H9 (cell line): ENCODE results near the gene FXN. TPM values are rescaled to one million over a fixed set of nuclear protein-coding genes. Genes with fewer than 3 reads are reported as not detected.

ENCODE experiments used
- DNase-seq: peaks from one replicate; pipeline ENCODE4 v3.0.0-alpha.2; 2017
- H2AFZ ChIP-seq: one replicate; pipeline ENCODE4 v1.6.1; 2013; ENCODE audit warnings: mild to moderate bottlenecking, low read length, control low read depth, moderate library complexity
- H2AK5ac ChIP-seq: 2 replicates; pipeline ENCODE4 v1.6.1; 2013; ENCODE audit warnings: low read length, control low read depth, mixed read lengths; ENCODE audit not compliant: insufficient read length
- H2BK120ac ChIP-seq: one replicate; pipeline ENCODE4 v1.6.1; 2013; ENCODE audit warnings: low read depth, mild to moderate bottlenecking, low read length, control low read depth, inconsistent platforms; ENCODE audit not compliant: poor library complexity, severe bottlenecking
- H2BK12ac ChIP-seq: 2 replicates; pipeline ENCODE4 v1.6.1; 2013; ENCODE audit warnings: low read length, control low read depth, mixed read lengths, low read depth; ENCODE audit not compliant: insufficient read length
- H2BK15ac ChIP-seq: 2 replicates; pipeline ENCODE4 v1.6.1; 2013; ENCODE audit warnings: low read depth, low read length, control low read depth
- H2BK20ac ChIP-seq: one replicate; pipeline ENCODE4 v1.6.1; 2013; ENCODE audit warnings: low read depth, mild to moderate bottlenecking, low read length, control low read depth, inconsistent platforms; ENCODE audit not compliant: poor library complexity, severe bottlenecking
- H2BK5ac ChIP-seq: 2 replicates; pipeline ENCODE4 v1.6.1; 2013; ENCODE audit warnings: low read length, control low read depth, mixed read lengths; ENCODE audit not compliant: insufficient read length
- H3K14ac ChIP-seq: 2 replicates; pipeline ENCODE4 v1.6.1; 2013; ENCODE audit warnings: low read length, control low read depth; ENCODE audit not compliant: insufficient read depth
- H3K18ac ChIP-seq: 2 replicates; pipeline ENCODE4 v1.6.1; 2013; ENCODE audit warnings: low read depth, mild to moderate bottlenecking, mixed read lengths, low read length, control low read depth; ENCODE audit not compliant: insufficient read length
- H3K23ac ChIP-seq: 2 replicates; pipeline ENCODE4 v1.6.1; 2013; ENCODE audit warnings: low read length, control low read depth, mixed read lengths, low read depth; ENCODE audit not compliant: insufficient read length
- H3K23me2 ChIP-seq: 2 replicates; pipeline ENCODE4 v1.6.1; 2013; ENCODE audit warnings: low read depth, mild to moderate bottlenecking, mixed read lengths, low read length, control low read depth; ENCODE audit not compliant: insufficient read length, poor library complexity, severe bottlenecking
- H3K27ac ChIP-seq: 2 replicates; pipeline ENCODE4 v1.5.1; 2013; ENCODE audit warnings: low read length, control low read depth, mixed read lengths, low read depth; ENCODE audit not compliant: insufficient read length
- H3K27me3 ChIP-seq: 2 replicates; pipeline ENCODE4 v1.6.1; 2013; ENCODE audit warnings: low read length, control low read depth, inconsistent platforms; ENCODE audit not compliant: insufficient read depth
- H3K4ac ChIP-seq: 2 replicates; pipeline ENCODE4 v1.6.1; 2013; ENCODE audit warnings: low read depth, mild to moderate bottlenecking, control low read depth, inconsistent platforms, low read length, moderate library complexity
- H3K4me1 ChIP-seq: 2 replicates; pipeline ENCODE4 v1.6.1; 2013; ENCODE audit warnings: low read length, control low read depth, inconsistent platforms; ENCODE audit not compliant: insufficient read depth
- H3K4me2 ChIP-seq: 2 replicates; pipeline ENCODE4 v1.6.1; 2013; ENCODE audit warnings: low read length, control low read depth, mixed read lengths; ENCODE audit not compliant: insufficient read length, insufficient read depth
- H3K56ac ChIP-seq: 2 replicates; pipeline ENCODE4 v1.6.1; 2013; ENCODE audit warnings: low read depth, mild to moderate bottlenecking, mixed read lengths, low read length, control low read depth; ENCODE audit not compliant: insufficient read length
- H3K79me1 ChIP-seq: 2 replicates; pipeline ENCODE4 v1.6.1; 2013; ENCODE audit warnings: low read depth, mild to moderate bottlenecking, moderate library complexity, low read length, control low read depth, inconsistent platforms; ENCODE audit not compliant: insufficient read depth, poor library complexity, severe bottlenecking
- H3K79me2 ChIP-seq: 2 replicates; pipeline ENCODE4 v1.6.1; 2013; ENCODE audit warnings: low read length, control low read depth, inconsistent platforms; ENCODE audit not compliant: insufficient read depth
- H3K9ac ChIP-seq: 2 replicates; pipeline ENCODE4 v1.6.1; 2013; ENCODE audit warnings: low read length, control low read depth, mixed read lengths; ENCODE audit not compliant: insufficient read length; ENCODE audit errors: extremely low read depth
- H3K9me3 ChIP-seq: one replicate; pipeline ENCODE4 v1.6.1; 2013; ENCODE audit warnings: low read depth, low read length, inconsistent platforms; ENCODE audit not compliant: control insufficient read depth
- H3T11ph ChIP-seq: one replicate; pipeline ENCODE4 v1.6.1; 2013; ENCODE audit warnings: mild to moderate bottlenecking, low read length, control low read depth, inconsistent platforms
- H4K20me1 ChIP-seq: one replicate; pipeline ENCODE4 v1.6.1; 2013; ENCODE audit not compliant: control insufficient read depth, insufficient read length, insufficient read depth
- H4K5ac ChIP-seq: 2 replicates; pipeline ENCODE4 v1.6.1; 2013; ENCODE audit warnings: low read depth, mild to moderate bottlenecking, mixed read lengths, low read length, control low read depth; ENCODE audit not compliant: insufficient read length
- H4K8ac ChIP-seq: replicated peaks from 2 replicates; pipeline ENCODE4 v1.6.1; 2013; ENCODE audit warnings: low read length, control low read depth, mixed read lengths, low read depth; ENCODE audit not compliant: insufficient read length
- H4K91ac ChIP-seq: 2 replicates; pipeline ENCODE4 v1.6.1; 2013; ENCODE audit warnings: low read depth, mild to moderate bottlenecking, moderate library complexity, mixed read lengths, low read length, control low read depth; ENCODE audit not compliant: insufficient read length
- H3K27ac Mint-ChIP-seq, 3 experiments: 2 replicates in 2 of 3; 3 replicates in 1 of 3; pipeline ENCODE4 v1.8.0; 2020 to 2021; ENCODE audit warnings: mixed read lengths in 3 of 3, mild to moderate bottlenecking in 1 of 3, moderate library complexity in 1 of 3
- H3K27me3 Mint-ChIP-seq: 2 replicates; pipeline ENCODE4 v1.8.0; 2021; ENCODE audit warnings: low read depth, mild to moderate bottlenecking, moderate library complexity, mixed read lengths
- H3K36me3 Mint-ChIP-seq, 3 experiments: 2 replicates in 2 of 3; 3 replicates in 1 of 3; pipeline ENCODE4 v1.8.0; 2020 to 2021; ENCODE audit warnings: low read depth in 3 of 3, mixed read lengths in 3 of 3; ENCODE audit not compliant: insufficient read depth in 1 of 3
- H3K4me1 Mint-ChIP-seq, 2 experiments: 2 replicates each; pipeline ENCODE4 v1.8.0; 2020; ENCODE audit warnings: mixed read lengths in 2 of 2
- H3K4me3 Mint-ChIP-seq, 2 experiments: 2 replicates in 1 of 2; 3 replicates in 1 of 2; pipeline ENCODE4 v1.8.0; 2020 to 2021; ENCODE audit warnings: mild to moderate bottlenecking in 2 of 2, mixed read lengths in 2 of 2, moderate library complexity in 1 of 2
- H3K9me3 Mint-ChIP-seq, 2 experiments: 2 replicates in 1 of 2; 3 replicates in 1 of 2; pipeline ENCODE4 v1.8.0; 2020; ENCODE audit warnings: mild to moderate bottlenecking in 2 of 2, mixed read lengths in 2 of 2, moderate library complexity in 1 of 2
- CTCF ChIP-seq: fragments of 200-600 bp; sonication (generic); conservative IDR thresholded peaks from 3 replicates; pipeline ENCODE4 v1.8.0; 2021; ENCODE audit warnings: antibody characterized with exemption, mild to moderate bottlenecking
- WGBS: extraction: QIAGEN DNeasy Blood & Tissue Kit; methylation state at CpG from one replicate; pipeline ENCODE4 v1.1.7; 2013; ENCODE audit warnings: missing lambda C conversion rate, low lambda C conversion rate, mixed read lengths; ENCODE audit not compliant: insufficient read length; ENCODE audit errors: extremely low coverage; 5-methylcytosine and 5-hydroxymethylcytosine counted together
- total RNA-seq: library from RNA; stranded (reverse); gene quantifications from 2 replicates; pipeline ENCODE4 v1.2.1, GENCODE V29; 2021

Gene FXN
- total RNA-seq, 1 experiment from 2014 or later: 34.4 TPM

GRCh38 chr9:69145144-69145715, 109.7 kb downstream of the FXN start:
- peaks cover 7% of the 10 kb centered on the region for H3K79me1 ChIP-seq
- no peak overlapping the region for H2AFZ ChIP-seq
- WGBS: no CpG with 5 or more reads among the region's 8 CpGs
- H3K9me3 Mint-ChIP-seq: no peaks in the 10 kb centered on the region
- H3K36me3 Mint-ChIP-seq: peaks cover 2 to 9% (median 4%) of the 10 kb centered on the region in 3 experiments; a peak in 4 of 7 replicates
- no peak overlapping the region for H2BK15ac ChIP-seq
- H3K14ac ChIP-seq: no peak overlapping the region
- H2BK5ac ChIP-seq: no peak overlapping the region
- H3K9ac ChIP-seq: no peak overlapping the region
- no peaks in the 10 kb centered on the region for H3K23me2 ChIP-seq
- no peak overlapping the region for H4K91ac ChIP-seq
- TF ChIP-seq CTCF: no peak
- H3K4me2 ChIP-seq: no peak overlapping the region
- no peaks in the 10 kb centered on the region for H3K27me3 Mint-ChIP-seq
- no peak overlapping the region for H3K4me3 Mint-ChIP-seq
- H4K20me1 ChIP-seq: no peaks in the 10 kb centered on the region
- no peak overlapping the region for H2BK120ac ChIP-seq
- H3K9me3 ChIP-seq: no peaks in the 10 kb centered on the region
- H2BK12ac ChIP-seq: no peak overlapping the region
- H2BK20ac ChIP-seq: no peak overlapping the region
- H3K4me1 Mint-ChIP-seq: peaks cover 7 to 14% of the 10 kb centered on the region in 2 experiments
- H3K56ac ChIP-seq: no peak overlapping the region
- H2AK5ac ChIP-seq: no peak overlapping the region
- H3K79me2 ChIP-seq: peaks cover 12% of the 10 kb centered on the region; the same call in 1 of the 2 replicates
- H4K8ac ChIP-seq: no peak overlapping the region
- H3K27ac ChIP-seq: no peak overlapping the region
- H3K4me1 ChIP-seq: no peaks in the 10 kb centered on the region
- no peak overlapping the region for H3K4ac ChIP-seq
- DNase-seq: peak; percentile 1
- H3K23ac ChIP-seq: no peak overlapping the region
- no peak overlapping the region for H3K18ac ChIP-seq
- H3K27me3 ChIP-seq: no peaks in the 10 kb centered on the region
- H3T11ph ChIP-seq: no peak overlapping the region
- no peak overlapping the region for H3K27ac Mint-ChIP-seq
- H4K5ac ChIP-seq: no peak overlapping the region
